ENCODE data around the gene SLC7A14.

SLC7A14 gene

DNA sequence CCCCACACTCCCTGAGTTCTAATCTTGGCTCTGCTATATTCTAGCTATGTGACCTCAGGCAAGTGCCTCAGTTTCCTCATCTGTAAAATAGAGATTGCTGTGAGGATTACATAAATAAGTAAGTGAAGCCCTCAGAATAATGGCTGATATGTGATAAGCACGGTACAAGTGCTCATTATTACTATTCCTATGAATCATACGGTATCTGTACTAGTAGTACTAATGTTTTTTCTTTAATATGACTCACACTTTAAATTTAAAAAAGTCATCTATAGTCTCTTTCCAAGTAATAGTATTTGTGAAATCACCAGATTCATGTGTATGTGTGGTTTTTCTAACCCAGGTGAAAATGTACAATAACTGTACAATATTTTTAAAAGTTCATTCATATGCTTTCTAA lies 108.5 kb downstream of the SLC7A14 start:
- Histone ChIP-seq H3K79me2 (ENCODE audit: low read length) (no peaks in the 10 kb centered on the region), H3K36me3 (replicated peaks; ENCODE audit: insufficient read depth, low read length) (no peaks in the 10 kb centered on the region), H3K4me1 (ENCODE audit: low read length) (no peaks in the 10 kb centered on the region), H3K9me2 (replicated peaks; ENCODE audit: insufficient read depth, low read length) (no peaks in the 10 kb centered on the region), H2AFZ (ENCODE audit: low read length) (no peak overlapping the region), H3K9ac (ENCODE audit: low read length) (no peak overlapping the region), H3K4me2 (ENCODE audit: low read depth, low read length) (no peak overlapping the region), H3K27me3 (replicated peaks; ENCODE audit: insufficient read depth, low read length) (no peaks in the 10 kb centered on the region), H3F3A (ENCODE audit: insufficient read depth, low read length) (no peaks in the 10 kb centered on the region), H3K4me3 (ENCODE audit: low read length) (no peak overlapping the region), H4K20me1 (ENCODE audit: insufficient read depth, low read length) (no peaks in the 10 kb centered on the region), H3K9me3 (replicated peaks; ENCODE audit: insufficient read depth, low read length) (no peaks in the 10 kb centered on the region), H3K27ac (ENCODE audit: low read length) (no peak overlapping the region)
- TF ChIP-seq EZH2 (optimal IDR thresholded peaks at IDR 0.05; ENCODE audit: low read depth, low read length): no peak
- TF ChIP-seq, protein P1, sequence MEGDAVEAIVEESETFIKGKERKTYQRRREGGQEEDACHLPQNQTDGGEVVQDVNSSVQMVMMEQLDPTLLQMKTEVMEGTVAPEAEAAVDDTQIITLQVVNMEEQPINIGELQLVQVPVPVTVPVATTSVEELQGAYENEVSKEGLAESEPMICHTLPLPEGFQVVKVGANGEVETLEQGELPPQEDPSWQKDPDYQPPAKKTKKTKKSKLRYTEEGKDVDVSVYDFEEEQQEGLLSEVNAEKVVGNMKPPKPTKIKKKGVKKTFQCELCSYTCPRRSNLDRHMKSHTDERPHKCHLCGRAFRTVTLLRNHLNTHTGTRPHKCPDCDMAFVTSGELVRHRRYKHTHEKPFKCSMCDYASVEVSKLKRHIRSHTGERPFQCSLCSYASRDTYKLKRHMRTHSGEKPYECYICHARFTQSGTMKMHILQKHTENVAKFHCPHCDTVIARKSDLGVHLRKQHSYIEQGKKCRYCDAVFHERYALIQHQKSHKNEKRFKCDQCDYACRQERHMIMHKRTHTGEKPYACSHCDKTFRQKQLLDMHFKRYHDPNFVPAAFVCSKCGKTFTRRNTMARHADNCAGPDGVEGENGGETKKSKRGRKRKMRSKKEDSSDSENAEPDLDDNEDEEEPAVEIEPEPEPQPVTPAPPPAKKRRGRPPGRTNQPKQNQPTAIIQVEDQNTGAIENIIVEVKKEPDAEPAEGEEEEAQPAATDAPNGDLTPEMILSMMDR (IDR thresholded peaks at IDR 0.05; ENCODE audit: low read length): no peak
- TF ChIP-seq EZH2phosphoT487 (IDR thresholded peaks at IDR 0.05; ENCODE audit: low read length): no peak
- no peak for DNase-seq

DNA sequence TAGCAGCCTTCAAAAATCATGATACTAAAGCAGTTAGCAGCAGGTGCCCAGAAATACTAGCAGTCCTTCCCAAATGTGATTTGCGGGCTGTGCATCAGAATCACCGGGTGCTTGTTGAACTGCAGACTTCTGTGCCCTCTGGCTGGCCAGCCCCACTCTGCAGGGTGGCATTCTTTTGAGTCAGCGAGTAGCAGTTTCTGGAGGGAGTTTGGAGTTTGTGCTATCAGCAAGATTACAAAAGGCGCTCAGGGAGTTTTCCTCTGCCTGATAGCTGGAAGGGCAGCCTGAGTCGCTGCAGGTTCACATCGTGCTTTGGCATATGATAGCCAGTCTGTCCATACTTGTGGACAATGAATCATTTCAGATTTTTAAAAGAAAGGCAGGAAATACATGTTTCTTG lies 109.6 kb downstream of the SLC7A14 start:
- DNase-seq: no peak
- Histone ChIP-seq H3K36me3 (replicated peaks; ENCODE audit: insufficient read depth, low read length) (no peaks in the 10 kb centered on the region), H3K4me3 (ENCODE audit: low read length) (no peak overlapping the region), H3K27ac (ENCODE audit: low read length) (no peak overlapping the region), H4K20me1 (ENCODE audit: insufficient read depth, low read length) (no peaks in the 10 kb centered on the region), H3K27me3 (replicated peaks; ENCODE audit: insufficient read depth, low read length) (no peaks in the 10 kb centered on the region), H3K9ac (ENCODE audit: low read length) (no peak overlapping the region), H3K9me3 (replicated peaks; ENCODE audit: insufficient read depth, low read length) (no peaks in the 10 kb centered on the region), H2AFZ (ENCODE audit: low read length) (no peak overlapping the region), H3K4me1 (ENCODE audit: low read length) (no peaks in the 10 kb centered on the region), H3K4me2 (ENCODE audit: low read depth, low read length) (no peak overlapping the region), H3K79me2 (ENCODE audit: low read length) (no peaks in the 10 kb centered on the region), H3K9me2 (replicated peaks; ENCODE audit: insufficient read depth, low read length) (no peaks in the 10 kb centered on the region), H3F3A (ENCODE audit: insufficient read depth, low read length) (no peaks in the 10 kb centered on the region)
- TF ChIP-seq, protein P1 (IDR thresholded peaks at IDR 0.05; ENCODE audit: low read length): no peak
- TF ChIP-seq EZH2phosphoT487 (IDR thresholded peaks at IDR 0.05; ENCODE audit: low read length) (no peak), EZH2 (optimal IDR thresholded peaks at IDR 0.05; ENCODE audit: low read depth, low read length) (no peak)

DNA sequence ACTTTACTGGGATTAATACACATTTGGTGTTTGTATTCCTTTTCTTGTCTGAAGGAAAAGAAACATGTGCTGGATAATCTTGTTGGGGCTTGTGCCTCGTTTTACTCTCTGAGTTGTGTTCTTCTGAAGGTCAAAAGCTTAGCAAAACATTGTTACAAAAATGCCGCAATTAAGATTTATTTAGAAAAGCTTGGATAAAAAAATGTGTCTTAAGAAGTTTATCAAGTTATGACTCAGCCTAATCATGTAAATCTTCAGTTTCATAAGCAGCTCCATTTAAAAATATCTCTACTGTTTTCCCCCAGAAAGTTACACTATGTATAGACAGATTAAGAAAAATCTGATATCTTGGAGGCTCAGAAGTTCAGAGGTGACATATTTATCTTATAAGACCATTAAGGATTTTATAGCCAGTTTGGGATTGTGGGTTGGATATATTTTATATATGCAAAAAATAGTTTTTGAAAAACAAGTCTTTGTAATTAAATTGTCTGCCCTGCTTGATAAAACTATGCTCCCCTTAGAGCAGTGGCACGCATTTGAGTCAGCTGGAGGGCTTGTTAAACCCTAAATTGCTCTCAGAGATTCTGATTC lies 110.7 kb downstream of the SLC7A14 start:
- Histone ChIP-seq H3K9me3 (replicated peaks; ENCODE audit: insufficient read depth, low read length) (no peaks in the 10 kb centered on the region), H3K27ac (ENCODE audit: low read length) (no peak overlapping the region), H3K9ac (ENCODE audit: low read length) (no peak overlapping the region), H4K20me1 (ENCODE audit: insufficient read depth, low read length) (no peaks in the 10 kb centered on the region), H3F3A (ENCODE audit: insufficient read depth, low read length) (no peaks in the 10 kb centered on the region), H3K27me3 (replicated peaks; ENCODE audit: insufficient read depth, low read length) (no peaks in the 10 kb centered on the region), H3K36me3 (replicated peaks; ENCODE audit: insufficient read depth, low read length) (no peaks in the 10 kb centered on the region), H2AFZ (ENCODE audit: low read length) (no peak overlapping the region), H3K4me3 (ENCODE audit: low read length) (no peak overlapping the region), H3K79me2 (ENCODE audit: low read length) (no peaks in the 10 kb centered on the region), H3K4me1 (ENCODE audit: low read length) (no peaks in the 10 kb centered on the region), H3K9me2 (replicated peaks; ENCODE audit: insufficient read depth, low read length) (no peaks in the 10 kb centered on the region), H3K4me2 (ENCODE audit: low read depth, low read length) (no peak overlapping the region)
- DNase-seq: no peak
- TF ChIP-seq, protein P1 (IDR thresholded peaks at IDR 0.05; ENCODE audit: low read length): no peak
- TF ChIP-seq EZH2 (optimal IDR thresholded peaks at IDR 0.05; ENCODE audit: low read depth, low read length): no peak
- no peak for TF ChIP-seq EZH2phosphoT487 (IDR thresholded peaks at IDR 0.05; ENCODE audit: low read length)
